DMS53 (cell line): ENCODE measurements around the gene CERKL.
"Not testable (repeated sequence)": the region's sequence is repeated elsewhere in the genome, so short reads cannot be mapped to it uniquely, and the experiment has no call there.

Experiments used
- DNase-seq: peaks from one replicate; lab custom pipeline; 2025; lab: John Stamatoyannopoulos, UW

CERKL gene, protein sequence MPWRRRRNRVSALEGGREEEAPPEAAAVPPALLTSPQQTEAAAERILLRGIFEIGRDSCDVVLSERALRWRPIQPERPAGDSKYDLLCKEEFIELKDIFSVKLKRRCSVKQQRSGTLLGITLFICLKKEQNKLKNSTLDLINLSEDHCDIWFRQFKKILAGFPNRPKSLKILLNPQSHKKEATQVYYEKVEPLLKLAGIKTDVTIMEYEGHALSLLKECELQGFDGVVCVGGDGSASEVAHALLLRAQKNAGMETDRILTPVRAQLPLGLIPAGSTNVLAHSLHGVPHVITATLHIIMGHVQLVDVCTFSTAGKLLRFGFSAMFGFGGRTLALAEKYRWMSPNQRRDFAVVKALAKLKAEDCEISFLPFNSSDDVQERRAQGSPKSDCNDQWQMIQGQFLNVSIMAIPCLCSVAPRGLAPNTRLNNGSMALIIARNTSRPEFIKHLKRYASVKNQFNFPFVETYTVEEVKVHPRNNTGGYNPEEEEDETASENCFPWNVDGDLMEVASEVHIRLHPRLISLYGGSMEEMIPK

GRCh38 chr2:181656450-181657291 lies at the start of gene CERKL:
Gene CERKL (minus strand): TSS chr2:181657105. CDS start chr2:181657006, 99 bp downstream.
- peak; percentile 95 for DNase-seq

DNA sequence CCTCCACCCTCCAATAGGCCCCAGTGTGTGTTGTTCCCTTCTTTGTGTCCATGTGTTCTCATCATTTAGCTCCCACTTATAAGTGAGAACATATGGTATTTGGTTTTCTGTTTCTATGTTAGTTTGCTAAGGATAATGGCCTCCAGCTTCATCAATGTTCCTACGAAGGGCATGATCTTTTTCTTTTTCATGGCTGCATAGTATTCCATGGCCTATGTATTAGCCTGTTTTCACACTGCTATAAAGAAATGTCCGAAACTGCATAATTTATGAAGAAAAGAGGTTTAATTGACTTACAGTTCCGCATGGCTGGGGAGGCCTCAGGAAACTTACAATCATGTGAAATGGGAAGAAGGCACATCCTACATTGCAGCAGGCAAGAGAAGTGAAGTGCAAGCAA lies 45.6 kb upstream of the CERKL start:
- not testable (repeated sequence) for DNase-seq

DNA sequence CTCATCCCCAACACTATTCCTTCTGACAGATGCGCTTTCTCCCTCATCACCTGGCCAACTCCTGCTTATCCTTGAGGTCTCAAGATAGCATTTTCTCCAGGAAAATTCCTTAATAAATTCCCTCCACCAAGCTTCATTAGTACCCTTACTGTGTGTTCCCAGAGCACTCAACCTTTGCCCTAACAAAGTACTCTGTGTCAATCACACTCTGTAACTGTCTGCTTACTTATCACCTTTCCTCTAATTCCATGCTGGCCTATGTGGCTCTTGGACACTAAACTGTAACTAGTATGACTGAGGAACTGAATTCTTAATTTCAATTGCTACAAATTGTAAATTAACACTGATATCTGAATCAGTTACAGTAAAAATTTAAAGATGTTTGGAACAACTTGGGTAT lies 41.3 kb upstream of the CERKL start:
- peak; percentile 43 for DNase-seq

GRCh38 chr2:181697571-181697970 lies 40.7 kb upstream of the CERKL start:
- DNase-seq = no peak

DNA sequence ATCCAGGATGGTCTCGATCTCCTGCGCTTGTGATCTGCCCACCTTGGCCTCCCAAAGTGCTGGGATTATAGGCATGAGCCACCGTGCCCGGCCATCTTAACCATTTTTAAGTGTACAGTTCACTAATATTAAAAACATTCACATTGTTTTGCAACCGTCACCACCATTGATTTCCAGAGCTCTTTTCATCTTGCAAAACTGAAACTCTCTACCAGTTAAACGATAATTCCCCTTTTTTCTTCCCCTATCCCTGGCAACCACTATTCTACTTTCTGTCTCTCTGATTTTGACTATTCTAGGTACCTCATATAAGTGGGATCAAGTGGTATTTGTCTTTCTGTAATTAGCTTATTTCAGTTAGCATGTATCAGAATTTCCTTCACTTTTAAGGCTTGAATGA lies 40.2 kb upstream of the CERKL start:
- DNase-seq = no peak

DNA sequence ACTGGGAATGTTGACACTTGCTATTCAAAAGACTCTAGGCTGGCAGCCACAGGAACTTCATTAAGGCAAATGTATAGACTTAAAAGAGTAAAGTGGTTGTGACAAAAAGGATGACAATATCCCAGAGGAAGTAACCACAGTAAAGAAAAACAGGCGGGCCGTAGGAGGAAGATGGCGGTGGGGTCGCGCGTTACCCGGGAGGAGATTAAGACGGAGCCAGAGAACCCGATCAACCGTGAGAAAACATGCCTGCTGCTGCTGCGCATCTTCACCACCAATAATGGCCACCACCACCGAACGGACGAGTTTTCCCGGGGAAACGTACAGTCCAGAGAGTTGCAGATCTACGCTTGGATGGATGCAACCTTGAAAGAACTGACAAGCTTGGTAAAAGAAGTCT lies 37.4 kb upstream of the CERKL start:
- no peak for DNase-seq

DNA sequence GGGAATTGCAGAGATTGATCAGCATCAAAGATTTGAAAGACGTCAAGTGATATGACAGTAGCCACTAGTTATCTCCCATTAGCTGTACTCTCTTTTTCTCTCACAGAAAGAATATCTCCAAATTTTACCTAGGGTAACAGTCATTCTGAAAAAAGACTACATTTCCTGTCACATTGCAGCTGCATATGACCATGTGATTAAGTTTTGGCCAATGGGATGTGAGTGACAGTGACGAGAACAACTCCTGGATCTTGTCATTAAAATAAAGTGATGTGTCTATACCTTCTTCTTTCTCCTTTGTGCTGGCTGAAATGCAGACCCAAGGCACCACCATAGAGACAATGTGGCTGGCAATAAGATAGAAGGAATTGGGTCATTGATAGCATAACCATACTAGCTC lies 34.0 kb upstream of the CERKL start:
- DNase-seq = no peak

- DNase-seq = peak; percentile 49
Measured at GRCh38 chr2:181686576-181687185, 29.8 kb upstream of the CERKL start.

GRCh38 chr2:181685150-181685688 lies 28.3 kb upstream of the CERKL start:
- peak; percentile 71 for DNase-seq

DNA sequence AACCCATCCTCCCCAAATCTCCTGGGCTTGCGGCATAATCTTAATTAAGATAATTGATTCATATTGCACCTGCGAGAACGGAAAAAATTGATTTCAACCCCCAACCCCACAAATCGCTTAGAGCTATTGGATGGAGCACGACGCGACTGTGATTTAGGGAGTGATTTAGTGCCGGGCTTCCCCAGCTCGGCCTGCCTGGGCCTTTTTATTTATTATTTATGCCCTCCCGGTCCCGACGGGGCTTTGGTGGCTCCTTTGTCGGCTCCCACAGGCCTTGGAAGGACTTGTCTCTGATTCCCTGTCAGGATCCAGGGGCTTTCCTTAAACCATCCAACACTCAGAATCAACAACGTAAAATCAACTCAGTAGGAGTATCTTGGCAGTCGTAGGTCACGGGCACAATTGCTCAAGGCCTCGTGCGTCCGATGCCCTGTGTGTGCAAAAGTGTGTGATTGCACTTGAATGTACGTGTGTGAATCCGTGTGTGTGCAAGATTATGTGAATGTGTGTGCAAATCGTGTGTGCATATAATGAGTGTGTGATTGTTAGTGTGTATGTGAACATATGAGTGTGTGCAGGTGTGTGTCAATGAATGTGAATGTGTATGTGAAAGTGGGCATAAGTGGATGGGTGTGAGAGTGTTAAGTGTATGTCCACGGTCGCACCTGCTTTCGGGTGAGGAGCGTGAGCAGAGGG lies 27.7 kb upstream of the CERKL start:
- peak; percentile 57 for DNase-seq

DNA sequence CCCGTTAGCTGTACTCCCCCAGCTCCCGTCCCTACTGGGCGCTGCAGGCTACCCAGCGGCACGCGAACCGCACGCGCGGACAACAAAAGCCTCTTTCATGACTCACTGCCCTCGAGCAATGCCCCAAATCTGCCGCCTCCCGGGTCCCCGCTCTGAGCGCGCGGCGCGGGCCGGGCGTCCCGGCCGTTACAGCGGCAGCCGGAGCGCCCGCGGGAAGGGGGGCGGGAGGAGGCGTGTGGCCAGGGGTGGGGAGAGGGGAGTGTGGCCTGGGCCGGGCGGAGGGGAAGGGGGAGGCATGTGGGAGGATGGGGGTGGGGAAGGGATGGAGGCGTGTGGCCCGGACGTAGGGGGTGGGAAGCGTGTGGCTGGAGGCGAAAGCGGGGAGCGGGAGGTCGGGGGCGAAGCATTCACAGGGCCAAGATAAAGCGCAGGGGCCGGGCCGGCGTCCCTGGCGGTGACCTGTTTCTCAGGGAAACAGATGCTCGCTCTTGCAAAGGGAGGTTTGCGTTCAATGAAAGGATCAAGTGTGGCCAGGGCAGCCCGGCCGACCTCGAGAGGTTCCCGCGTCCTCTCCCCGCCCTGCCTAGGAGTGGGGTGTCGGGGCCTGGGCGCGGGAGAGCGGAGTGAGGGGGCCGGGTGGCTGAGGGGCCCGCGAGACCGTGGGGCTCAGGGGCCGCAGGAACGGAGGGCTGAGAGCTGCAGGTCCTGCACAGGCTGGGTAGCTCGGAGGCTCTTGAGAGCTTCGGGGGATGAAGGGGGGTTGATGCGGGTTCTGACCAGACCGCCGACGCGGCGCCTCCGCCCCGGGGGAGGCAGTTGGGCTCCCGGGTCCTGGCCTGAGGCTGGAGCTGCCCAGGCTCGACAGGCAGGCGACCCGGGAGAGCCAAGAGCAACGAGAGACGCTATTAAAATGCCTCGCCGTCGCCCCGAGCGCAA lies 26.9 kb upstream of the CERKL start:
- peak; percentile 83 for DNase-seq

DNA sequence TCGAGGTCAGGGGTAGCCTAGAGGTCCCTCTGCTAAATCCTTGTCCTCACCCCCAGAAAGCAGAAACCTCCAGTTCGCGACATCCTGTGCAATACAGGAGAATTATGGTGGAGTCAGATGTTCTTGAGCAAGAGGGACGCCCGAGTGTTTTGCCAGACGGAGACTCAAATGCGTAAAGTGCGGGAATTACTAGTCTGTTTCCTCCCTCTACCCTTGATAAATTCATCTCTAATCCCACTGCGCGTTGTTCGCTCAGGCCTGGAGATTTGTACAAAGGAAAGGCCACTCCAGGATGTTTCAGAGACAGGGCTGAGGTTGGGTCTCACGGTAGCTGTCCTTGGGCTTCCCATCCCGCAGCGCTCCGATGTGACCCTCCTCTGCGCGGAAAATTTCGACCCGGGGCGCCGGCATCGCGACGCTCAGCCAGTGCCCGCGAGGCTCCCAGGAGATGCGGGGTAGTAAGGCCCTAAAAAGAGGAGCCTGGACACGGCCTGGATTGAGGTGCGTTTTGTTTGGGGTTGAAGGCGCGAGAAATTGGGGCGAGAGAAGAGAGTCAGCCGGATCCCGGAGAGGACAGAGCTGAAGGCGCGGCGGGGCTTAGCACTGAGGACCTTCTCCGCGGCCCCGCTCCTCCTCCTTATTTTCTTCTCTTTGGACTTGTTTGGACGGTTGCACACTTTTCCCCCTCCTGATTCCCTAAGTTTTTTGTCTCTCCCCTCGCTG lies 26.1 kb upstream of the CERKL start:
- DNase-seq = peak; percentile 60

DNA sequence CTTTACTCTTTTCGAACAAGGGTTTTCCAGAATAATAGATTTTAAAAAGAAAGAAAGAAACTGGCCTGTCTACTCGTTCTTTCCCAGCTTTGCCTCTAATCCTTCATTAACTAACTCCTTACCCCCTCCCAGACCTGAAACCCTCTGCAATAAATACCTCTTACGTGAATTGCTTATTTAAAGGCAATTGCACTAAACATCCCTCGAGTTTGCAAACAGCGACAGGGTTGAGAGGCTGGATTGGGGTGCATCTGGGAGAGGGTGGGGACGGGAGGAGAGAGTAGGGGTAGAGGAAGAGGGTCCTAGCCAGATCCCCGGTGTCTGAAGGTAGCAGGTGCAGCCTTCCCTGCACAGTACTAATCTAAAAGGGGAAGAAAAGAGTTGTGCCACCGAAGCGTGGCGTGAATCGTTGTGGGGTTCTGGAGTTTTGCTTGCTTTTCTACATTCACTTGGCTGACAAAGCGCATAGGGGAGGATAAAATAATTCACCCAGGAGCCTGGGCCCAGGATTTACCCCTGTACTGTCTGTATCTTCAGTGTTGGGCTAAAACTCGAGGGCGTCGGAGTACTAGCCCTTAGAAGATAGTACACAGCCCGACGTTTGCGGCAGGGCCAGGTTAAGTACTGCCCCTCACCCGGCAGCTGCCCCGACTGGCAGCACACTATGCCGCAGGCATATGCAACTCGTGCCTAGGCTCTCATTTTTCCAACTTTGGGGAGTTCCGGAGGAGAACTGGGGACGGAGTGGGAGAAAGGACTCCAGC lies 25.3 kb upstream of the CERKL start:
- peak; percentile 36 for DNase-seq

DNA sequence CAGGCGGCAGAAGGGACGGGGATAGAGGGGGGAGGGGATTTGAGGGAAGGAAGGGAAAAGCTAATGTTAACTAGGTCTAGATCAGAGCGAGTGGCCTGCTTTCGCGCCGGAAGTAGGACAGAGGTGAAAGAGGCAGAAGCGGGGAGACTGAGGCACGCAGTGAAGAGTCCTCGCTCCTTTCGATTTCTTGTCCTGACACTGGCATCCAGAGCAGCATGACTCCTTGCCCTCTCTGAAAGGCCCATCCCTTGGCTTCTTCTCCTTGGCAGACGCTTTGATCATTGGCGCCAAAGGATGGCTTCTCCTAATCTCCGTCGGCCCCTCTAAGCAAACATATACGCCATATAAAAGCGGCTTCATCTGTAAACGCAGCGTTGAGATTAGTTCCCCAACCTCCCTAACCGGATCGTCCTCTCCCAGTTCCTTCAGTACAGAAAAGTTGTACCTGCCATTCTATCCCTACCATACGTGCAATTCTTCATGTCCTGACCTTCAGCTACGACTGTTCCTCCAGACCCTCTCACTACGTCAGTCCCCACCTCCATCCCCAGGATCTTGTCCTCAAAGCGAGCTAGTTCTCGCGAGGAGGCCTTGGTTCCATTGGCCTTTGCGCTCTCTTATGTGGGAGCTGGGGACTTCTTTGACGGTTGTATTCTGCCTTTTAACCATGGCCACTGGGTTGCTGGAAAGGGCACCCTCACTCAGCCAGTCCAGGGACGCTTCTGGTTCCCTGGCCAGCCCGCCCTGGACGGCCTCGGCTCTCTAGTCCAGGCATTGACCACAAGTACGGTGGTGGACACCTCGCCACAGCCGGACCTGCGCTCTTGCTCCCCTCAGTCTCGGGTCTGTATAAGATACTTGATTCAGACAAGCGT lies 24.3 kb upstream of the CERKL start:
- peak; percentile 58 for DNase-seq

GRCh38 chr2:181680055-181680936 lies 23.4 kb upstream of the CERKL start, which contains the start of gene NEUROD1:
Gene NEUROD1 (minus strand): TSS chr2:181680517. CDS start chr2:181678860, 1,657 bp downstream.
- peak; percentile 100 for DNase-seq

GRCh38 chr2:181679544-181679979 lies 22.7 kb upstream of the CERKL start:
- peak; percentile 82 for DNase-seq
